Measurements from ENCODE around the gene AMPD2. TPM values are rescaled to one million over a fixed set of nuclear protein-coding genes. Genes with fewer than 3 reads are reported as not detected.

The AMPD2 gene
- polyA plus RNA-seq, 3 donors, result 75.0 to 961 (median 117) TPM

- intact Hi-C loops (cut with micrococcal nuclease), result loop anchor here (5.0 to 10.0 kb wide), 2 partner anchors 344 to 372 kb away; partner anchors contain the start of gene AHCYL1 (in 1 of the 2)
- Histone ChIP-seq H3K27ac (ENCODE audit: low read depth in 1 of 2, low read length in 2 of 2) (no peak overlapping the region), H4K20me1 (ENCODE audit: insufficient read depth, low read length) (no peaks in the 10 kb centered on the region), H3K4me2 (replicated peaks; ENCODE audit: extremely low read depth, low read length, poor library complexity, severe bottlenecking) (no peak overlapping the region), H3K27me3 (ENCODE audit: control insufficient read depth in 2 of 2, insufficient read depth in 2 of 2, low read length in 2 of 2) (no peaks in the 10 kb centered on the region), H3K4me1 (ENCODE audit: control insufficient read depth in 1 of 2, insufficient read depth in 2 of 2, low read length in 2 of 2) (peaks cover 14 to 22% of the 10 kb centered on the region in 2 donors), H3K36me3 (replicated peaks in 1 of 2; ENCODE audit: control insufficient read depth in 1 of 2, insufficient read depth in 2 of 2, low read length in 2 of 2) (no peaks in the 10 kb centered on the region), H2AFZ (ENCODE audit: insufficient read depth, low read depth, low read length, poor library complexity, severe bottlenecking) (peak overlapping the region; percentile 15), H3K4me3 (replicated peaks in 1 of 3; ENCODE audit: low read depth in 2 of 3, low read length in 3 of 3) (no peak overlapping the region), H3K9ac (ENCODE audit: insufficient read depth, low read length, poor library complexity, severe bottlenecking) (no peak overlapping the region), H3K9me3 (replicated peaks in 1 of 2; ENCODE audit: control insufficient read depth in 1 of 2, insufficient read depth in 1 of 2, low read length in 2 of 2) (no peaks in the 10 kb centered on the region), H3K79me2 (ENCODE audit: insufficient read depth, low read length) (no peaks in the 10 kb centered on the region)
- TF ChIP-seq, protein P1, sequence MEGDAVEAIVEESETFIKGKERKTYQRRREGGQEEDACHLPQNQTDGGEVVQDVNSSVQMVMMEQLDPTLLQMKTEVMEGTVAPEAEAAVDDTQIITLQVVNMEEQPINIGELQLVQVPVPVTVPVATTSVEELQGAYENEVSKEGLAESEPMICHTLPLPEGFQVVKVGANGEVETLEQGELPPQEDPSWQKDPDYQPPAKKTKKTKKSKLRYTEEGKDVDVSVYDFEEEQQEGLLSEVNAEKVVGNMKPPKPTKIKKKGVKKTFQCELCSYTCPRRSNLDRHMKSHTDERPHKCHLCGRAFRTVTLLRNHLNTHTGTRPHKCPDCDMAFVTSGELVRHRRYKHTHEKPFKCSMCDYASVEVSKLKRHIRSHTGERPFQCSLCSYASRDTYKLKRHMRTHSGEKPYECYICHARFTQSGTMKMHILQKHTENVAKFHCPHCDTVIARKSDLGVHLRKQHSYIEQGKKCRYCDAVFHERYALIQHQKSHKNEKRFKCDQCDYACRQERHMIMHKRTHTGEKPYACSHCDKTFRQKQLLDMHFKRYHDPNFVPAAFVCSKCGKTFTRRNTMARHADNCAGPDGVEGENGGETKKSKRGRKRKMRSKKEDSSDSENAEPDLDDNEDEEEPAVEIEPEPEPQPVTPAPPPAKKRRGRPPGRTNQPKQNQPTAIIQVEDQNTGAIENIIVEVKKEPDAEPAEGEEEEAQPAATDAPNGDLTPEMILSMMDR (IDR thresholded peaks at IDR 0.05), result peak; percentile 98
- peak; percentile 66 to 78 (median 75) for DNase-seq
- H3K27me3 Mint-ChIP-seq (ENCODE audit: low read depth in 3 of 3), result peaks cover 1 to 11% (median 3%) of the 10 kb centered on the region in 3 donors
- H3K4me1 Mint-ChIP-seq, result peaks cover 26% of the 10 kb centered on the region
- H3K27ac Mint-ChIP-seq, result peak overlapping the region in 1 of 7 donors; percentile 73
- no peaks in the 10 kb centered on the region for H3K9me3 Mint-ChIP-seq
- 14% methylated on average over 4 of the region's 5 CpGs for WGBS (ENCODE audit: insufficient coverage)
- H3K36me3 Mint-ChIP-seq, result peaks cover 0 to 2% of the 10 kb centered on the region in 2 donors
- no peak overlapping the region for H3K4me3 Mint-ChIP-seq
These were observed 20.7 kb downstream of the AMPD2 start for GRCh38 chr1:109640285-109640865.

GRCh38 chr1:109641078-109641740 lies 21.6 kb downstream of the AMPD2 start:
- intact Hi-C loops (cut with micrococcal nuclease), result loop anchor here (5.0 to 10.0 kb wide), 2 partner anchors 344 to 371 kb away; partner anchors contain the start of gene AHCYL1 (in 1 of the 2)
- peaks cover 0 to 2% of the 10 kb centered on the region in 2 donors for H3K36me3 Mint-ChIP-seq
- peaks cover 0 to 3% (median 0%) of the 10 kb centered on the region in 7 donors for H3K9me3 Mint-ChIP-seq
- peaks cover 3 to 8% (median 3%) of the 10 kb centered on the region in 3 donors for H3K27me3 Mint-ChIP-seq (ENCODE audit: low read depth in 3 of 3)
- H3K27me3 ChIP-seq (ENCODE audit: control insufficient read depth in 2 of 2, insufficient read depth in 2 of 2, low read length in 2 of 2), result no peaks in the 10 kb centered on the region
- H3K4me1 ChIP-seq (ENCODE audit: control insufficient read depth in 1 of 2, insufficient read depth in 2 of 2, low read length in 2 of 2), result peaks cover 12 to 19% of the 10 kb centered on the region in 2 donors
- TF ChIP-seq, protein P1 (IDR thresholded peaks at IDR 0.05), result no peak
- no peak overlapping the region for H3K4me3 Mint-ChIP-seq
- peak overlapping the region in 2 of 7 donors; percentile 61 to 69 for H3K27ac Mint-ChIP-seq
- H3K4me3 ChIP-seq (replicated peaks in 1 of 3; ENCODE audit: low read depth in 2 of 3, low read length in 3 of 3), result no peak overlapping the region
- no peaks in the 10 kb centered on the region for H4K20me1 ChIP-seq (ENCODE audit: insufficient read depth, low read length)
- no peak overlapping the region for H3K27ac ChIP-seq (ENCODE audit: low read depth in 1 of 2, low read length in 2 of 2)
- no peak overlapping the region for H3K4me2 ChIP-seq (replicated peaks; ENCODE audit: extremely low read depth, low read length, poor library complexity, severe bottlenecking)
- H3K36me3 ChIP-seq (replicated peaks in 1 of 2; ENCODE audit: control insufficient read depth in 1 of 2, insufficient read depth in 2 of 2, low read length in 2 of 2), result no peaks in the 10 kb centered on the region
- no peak for DNase-seq
- H3K9ac ChIP-seq (ENCODE audit: insufficient read depth, low read length, poor library complexity, severe bottlenecking), result no peak overlapping the region
- H3K79me2 ChIP-seq (ENCODE audit: insufficient read depth, low read length), result no peaks in the 10 kb centered on the region
- H3K9me3 ChIP-seq (replicated peaks in 1 of 2; ENCODE audit: control insufficient read depth in 1 of 2, insufficient read depth in 1 of 2, low read length in 2 of 2), result no peaks in the 10 kb centered on the region
- H3K4me1 Mint-ChIP-seq, result peaks cover 21% of the 10 kb centered on the region
- WGBS (ENCODE audit: insufficient coverage), result 96% methylated on average over 2 of the region's 2 CpGs
- H2AFZ ChIP-seq (ENCODE audit: insufficient read depth, low read depth, low read length, poor library complexity, severe bottlenecking), result no peak overlapping the region
